Trophoblast cell (in vitro differentiated cells and primary cell): ENCODE data around the gene BNC2.
A peak's percentile ranks its signal among the peaks of the same experiment; 100 is the strongest.

Source experiments
- DNase-seq, 2 donors: peaks; one replicate each; pipeline ENCODE4 v3.0.0-alpha.2; 2016
- H2AFZ ChIP-seq: 2 replicates; pipeline ENCODE4 v1.6.1; 2013; ENCODE audit warnings: low read length, moderate library complexity, mild to moderate bottlenecking; ENCODE audit not compliant: insufficient read depth, poor library complexity
- H2AK5ac ChIP-seq: 2 replicates; pipeline ENCODE4 v1.6.1; 2013; ENCODE audit warnings: mild to moderate bottlenecking, low read length
- H2BK120ac ChIP-seq: 2 replicates; pipeline ENCODE4 v1.6.1; 2013; ENCODE audit warnings: low read length, mild to moderate bottlenecking, moderate library complexity; ENCODE audit not compliant: insufficient read depth, poor library complexity
- H2BK12ac ChIP-seq: 2 replicates; pipeline ENCODE4 v1.6.1; 2013; ENCODE audit warnings: mild to moderate bottlenecking, low read length, moderate library complexity
- H2BK5ac ChIP-seq: 2 replicates; pipeline ENCODE4 v1.6.1; 2013; ENCODE audit warnings: low read length, low read depth, moderate library complexity, mild to moderate bottlenecking; ENCODE audit not compliant: poor library complexity
- H3K14ac ChIP-seq: 2 replicates; pipeline ENCODE4 v1.6.1; 2013; ENCODE audit warnings: mild to moderate bottlenecking, low read length
- H3K18ac ChIP-seq: 2 replicates; pipeline ENCODE4 v1.6.1; 2013; ENCODE audit warnings: mild to moderate bottlenecking, low read length
- H3K23ac ChIP-seq: 2 replicates; pipeline ENCODE4 v1.6.1; 2013; ENCODE audit warnings: low read length
- H3K27ac ChIP-seq: 2 replicates; pipeline ENCODE4 v1.5.1; 2013; ENCODE audit warnings: low read depth, mild to moderate bottlenecking, inconsistent platforms, low read length, moderate library complexity
- H3K27me3 ChIP-seq: 2 replicates; pipeline ENCODE4 v1.6.1; 2013; ENCODE audit warnings: inconsistent platforms, mild to moderate bottlenecking, low read length, moderate library complexity; ENCODE audit not compliant: insufficient read depth
- H3K36me3 ChIP-seq, 2 experiments: 1 replicate in 1 of 2; 2 replicates in 1 of 2; pipeline ENCODE4 v1.6.1; 2013; ENCODE audit warnings: low read length in 2 of 2, mild to moderate bottlenecking in 2 of 2, moderate library complexity in 1 of 2; ENCODE audit not compliant: insufficient read depth in 2 of 2, control insufficient read depth in 1 of 2
- H3K4ac ChIP-seq: 2 replicates; pipeline ENCODE4 v1.6.1; 2013; ENCODE audit warnings: low read depth, mild to moderate bottlenecking, low read length, moderate library complexity
- H3K4me1 ChIP-seq, 2 experiments: 1 replicate in 1 of 2; 2 replicates in 1 of 2; pipeline ENCODE4 v1.6.1; 2013; ENCODE audit warnings: low read length in 2 of 2, mild to moderate bottlenecking in 2 of 2, moderate library complexity in 1 of 2; ENCODE audit not compliant: insufficient read depth in 2 of 2, control insufficient read depth in 1 of 2
- H3K4me2 ChIP-seq: 2 replicates; pipeline ENCODE4 v1.6.1; 2013; ENCODE audit warnings: inconsistent platforms, mild to moderate bottlenecking, low read length, moderate library complexity
- H3K4me3 ChIP-seq: 2 replicates; pipeline ENCODE4 v1.5.1; 2013; ENCODE audit warnings: mild to moderate bottlenecking, low read depth, low read length, inconsistent platforms
- H3K79me1 ChIP-seq: one replicate; pipeline ENCODE4 v1.6.1; 2013; ENCODE audit warnings: low read length
- H3K79me2 ChIP-seq: 2 replicates; pipeline ENCODE4 v1.6.1; 2013; ENCODE audit warnings: low read length, mild to moderate bottlenecking; ENCODE audit not compliant: control insufficient read depth, insufficient read depth, poor library complexity
- H3K9ac ChIP-seq: 2 replicates; pipeline ENCODE4 v1.6.1; 2013; ENCODE audit warnings: mild to moderate bottlenecking, low read length
- H3K9me3 ChIP-seq: 2 replicates; pipeline ENCODE4 v1.6.1; 2013; ENCODE audit warnings: low read depth, mild to moderate bottlenecking, control low read depth, inconsistent platforms, low read length; ENCODE audit not compliant: insufficient read depth
- H4K12ac ChIP-seq: 2 replicates; pipeline ENCODE4 v1.6.1; 2013; ENCODE audit warnings: low read depth, mild to moderate bottlenecking, low read length, moderate library complexity
- H4K8ac ChIP-seq: 2 replicates; pipeline ENCODE4 v1.6.1; 2013; ENCODE audit warnings: low read depth, mild to moderate bottlenecking, low read length, moderate library complexity
- H4K91ac ChIP-seq: one replicate; pipeline ENCODE4 v1.6.1; 2013; ENCODE audit warnings: low read depth, mild to moderate bottlenecking, low read length, moderate library complexity
- WGBS: extraction: QIAGEN DNeasy Blood & Tissue Kit; methylation state at CpG from one replicate; pipeline ENCODE4 v1.1.7; 2013; ENCODE audit warnings: missing lambda C conversion rate; ENCODE audit not compliant: insufficient read length, insufficient coverage; ENCODE audit errors: extremely low coverage; 5-methylcytosine and 5-hydroxymethylcytosine counted together

Gene BNC2

DNA sequence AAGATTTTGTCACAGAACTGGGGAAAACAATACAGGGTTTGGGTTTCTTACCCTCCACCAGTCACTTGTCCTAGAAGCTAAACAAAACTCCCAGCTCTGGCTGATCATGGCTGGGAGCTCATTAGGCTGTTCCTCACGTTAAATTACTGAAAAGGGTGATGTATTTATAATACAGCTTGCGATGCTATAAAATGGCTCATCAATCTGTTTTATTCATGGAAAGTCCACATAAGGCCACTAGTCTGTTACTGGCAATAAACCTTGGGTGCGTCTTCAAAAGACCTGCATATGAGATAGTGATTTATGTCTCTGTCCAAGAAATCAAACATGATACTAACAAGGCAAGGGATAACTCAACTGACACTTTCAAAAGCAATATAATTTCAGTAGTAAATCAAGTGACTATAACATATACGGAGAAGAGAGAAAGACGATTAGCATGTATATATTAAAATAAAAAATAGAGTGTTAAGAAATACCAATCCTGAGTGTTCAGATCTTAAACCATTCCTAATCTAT, 219.0 kb downstream of the BNC2 start:
- DNase-seq = no peak
- WGBS = no CpG with 5 or more reads among the region's 5 CpGs
- no peak overlapping the region for H3K4me3 ChIP-seq

DNA sequence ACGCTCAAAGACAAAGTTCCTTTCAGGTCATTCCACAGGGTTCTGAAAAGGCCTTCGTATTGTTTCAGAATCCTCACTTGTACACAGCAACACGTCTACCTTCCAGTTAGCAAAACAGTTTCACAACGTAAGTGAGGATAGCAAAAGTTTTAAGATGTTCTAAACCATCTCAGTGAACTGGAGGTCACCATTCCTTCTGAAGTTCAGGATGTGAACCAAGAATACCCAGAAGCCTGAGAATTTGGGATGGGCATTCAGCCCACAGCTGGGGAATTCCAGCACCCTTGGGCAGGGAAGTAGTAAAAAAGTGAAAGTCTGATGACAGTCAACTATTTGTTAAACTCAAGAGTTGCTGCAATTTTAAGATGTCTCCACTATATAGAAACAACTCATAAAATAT, 224.5 kb downstream of the BNC2 start:
- no peak overlapping the region for H3K23ac ChIP-seq
- H3K4me3 ChIP-seq = no peak overlapping the region
- H3K36me3 ChIP-seq = no peaks in the 10 kb centered on the region
- H3K4me2 ChIP-seq = no peak overlapping the region
- H3K9me3 ChIP-seq = no peaks in the 10 kb centered on the region
- WGBS = no CpG with 5 or more reads among the region's 4 CpGs
- no peak overlapping the region for H4K8ac ChIP-seq
- no peak overlapping the region for H3K4ac ChIP-seq
- H3K18ac ChIP-seq = no peak overlapping the region
- H3K9ac ChIP-seq = no peak overlapping the region
- no peaks in the 10 kb centered on the region for H3K79me2 ChIP-seq
- no peaks in the 10 kb centered on the region for H3K27me3 ChIP-seq
- H2BK120ac ChIP-seq = no peak overlapping the region
- H4K12ac ChIP-seq = no peak overlapping the region
- H3K27ac ChIP-seq = no peak overlapping the region
- no peak overlapping the region for H2BK12ac ChIP-seq
- peak; percentile 3 to 37 for DNase-seq
- H3K79me1 ChIP-seq = peaks cover 2% of the 10 kb centered on the region
- H2AFZ ChIP-seq = no peak overlapping the region
- peaks cover 2 to 3% of the 10 kb centered on the region in 2 experiments for H3K4me1 ChIP-seq
- H3K14ac ChIP-seq = no peak overlapping the region
- H2BK5ac ChIP-seq = no peak overlapping the region
- H4K91ac ChIP-seq = no peak overlapping the region
- no peak overlapping the region for H2AK5ac ChIP-seq

More for the DNA sequence above, 219.0 kb downstream of the BNC2 start:
- H3K23ac ChIP-seq = no peak overlapping the region
- H2AFZ ChIP-seq = no peak overlapping the region
- no peaks in the 10 kb centered on the region for H3K79me2 ChIP-seq
- no peak overlapping the region for H3K18ac ChIP-seq
- no peak overlapping the region for H3K27ac ChIP-seq
- H2BK120ac ChIP-seq = no peak overlapping the region
- no peaks in the 10 kb centered on the region for H3K9me3 ChIP-seq
- no peak overlapping the region for H2BK5ac ChIP-seq
- peaks cover 13% of the 10 kb centered on the region for H3K79me1 ChIP-seq
- peaks cover 9 to 12% of the 10 kb centered on the region in 2 experiments for H3K4me1 ChIP-seq
- no peak overlapping the region for H2AK5ac ChIP-seq
- H3K36me3 ChIP-seq = no peaks in the 10 kb centered on the region
- no peak overlapping the region for H3K9ac ChIP-seq
- no peak overlapping the region for H3K4me2 ChIP-seq
- no peak overlapping the region for H2BK12ac ChIP-seq
- no peak overlapping the region for H3K14ac ChIP-seq
- no peak overlapping the region for H4K91ac ChIP-seq
- H4K8ac ChIP-seq = no peak overlapping the region
- H3K4ac ChIP-seq = no peak overlapping the region
- H3K27me3 ChIP-seq = no peaks in the 10 kb centered on the region
- H4K12ac ChIP-seq = no peak overlapping the region

DNA sequence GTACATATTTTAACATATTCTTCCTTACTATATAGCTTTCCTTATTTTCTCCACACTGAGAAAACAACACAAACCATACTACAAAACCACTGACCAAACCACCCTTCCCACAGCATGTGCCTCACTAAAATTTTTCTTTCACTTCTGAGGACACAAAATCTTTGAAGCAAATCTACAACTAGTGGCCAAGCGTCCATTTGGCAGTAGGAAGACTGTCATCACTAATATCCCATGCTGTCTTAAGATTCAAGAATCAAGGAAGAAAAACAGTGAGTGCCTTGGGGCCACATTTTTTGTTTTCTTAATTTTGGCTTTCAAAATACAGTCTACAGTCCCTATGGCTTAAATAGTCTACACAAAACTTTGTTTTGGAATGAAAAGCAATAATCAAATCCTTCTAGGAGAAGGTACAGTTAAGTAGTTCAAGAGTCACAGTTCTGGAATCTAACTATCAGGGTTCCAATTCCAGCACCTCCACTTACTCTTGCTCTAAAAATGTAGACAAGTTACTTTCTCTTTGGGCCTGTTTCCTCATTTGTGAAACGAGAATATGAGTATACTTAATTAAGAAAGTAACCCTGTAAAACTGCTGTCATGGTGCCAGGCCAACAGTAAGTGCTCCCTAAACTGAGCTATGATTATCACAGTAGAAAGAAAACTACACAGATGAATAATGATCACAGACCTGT, 227.9 kb downstream of the BNC2 start:
- H3K79me1 ChIP-seq = peaks cover 2% of the 10 kb centered on the region
- no peak overlapping the region for H3K14ac ChIP-seq
- no peak overlapping the region for H4K8ac ChIP-seq

DNA sequence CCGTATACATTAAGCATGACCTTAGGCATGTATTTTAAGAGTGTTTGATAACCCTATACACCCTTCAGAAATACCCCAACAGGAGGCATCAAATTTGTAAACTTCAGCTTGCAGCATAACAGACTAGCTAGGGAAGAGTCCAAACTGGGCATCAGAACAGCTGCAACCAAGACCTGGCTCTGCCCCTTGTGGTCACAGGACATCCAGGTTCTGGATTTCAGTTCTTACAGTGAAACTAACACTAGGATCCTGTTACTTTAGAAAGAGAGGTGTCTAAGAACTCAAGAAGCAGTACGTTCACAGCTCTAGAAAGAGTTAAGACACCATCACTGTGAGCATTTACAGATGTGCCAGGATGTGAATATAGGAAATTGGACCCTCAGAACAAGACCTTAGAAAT, 229.8 kb downstream of the BNC2 start:
- H3K79me2 ChIP-seq = no peaks in the 10 kb centered on the region
- peaks cover 0 to 2% of the 10 kb centered on the region in 2 experiments for H3K4me1 ChIP-seq
- H4K91ac ChIP-seq = no peak overlapping the region
- no peaks in the 10 kb centered on the region for H3K79me1 ChIP-seq
- no peak overlapping the region for H3K23ac ChIP-seq
- no peak overlapping the region for H3K4ac ChIP-seq
- no peak overlapping the region for H2BK5ac ChIP-seq
- no peak overlapping the region for H3K4me3 ChIP-seq
- no peak overlapping the region for H3K14ac ChIP-seq
- no peak overlapping the region for H3K9ac ChIP-seq
- H2BK120ac ChIP-seq = no peak overlapping the region
- no peak overlapping the region for H4K12ac ChIP-seq
- WGBS = no CpG with 5 or more reads among the region's 2 CpGs
- DNase-seq = no peak
- H3K18ac ChIP-seq = no peak overlapping the region
- H3K27ac ChIP-seq = no peak overlapping the region
- H4K8ac ChIP-seq = no peak overlapping the region
- H3K4me2 ChIP-seq = no peak overlapping the region
- no peaks in the 10 kb centered on the region for H3K27me3 ChIP-seq
- no peak overlapping the region for H2AFZ ChIP-seq
- H3K9me3 ChIP-seq = no peaks in the 10 kb centered on the region
- H2AK5ac ChIP-seq = no peak overlapping the region
- H3K36me3 ChIP-seq = no peaks in the 10 kb centered on the region
- H2BK12ac ChIP-seq = no peak overlapping the region

More for the DNA sequence above, 227.9 kb downstream of the BNC2 start:
- no peak for DNase-seq
- no peak overlapping the region for H2AFZ ChIP-seq
- H3K27me3 ChIP-seq = no peaks in the 10 kb centered on the region
- no peak overlapping the region for H2BK12ac ChIP-seq
- no peak overlapping the region for H3K27ac ChIP-seq
- no peak overlapping the region for H3K9ac ChIP-seq
- H3K4me1 ChIP-seq = peaks cover 2 to 3% of the 10 kb centered on the region in 2 experiments
- H2BK5ac ChIP-seq = no peak overlapping the region
- no peaks in the 10 kb centered on the region for H3K79me2 ChIP-seq
- no peak overlapping the region for H2AK5ac ChIP-seq
- H3K18ac ChIP-seq = no peak overlapping the region
- H3K23ac ChIP-seq = no peak overlapping the region
- H3K4me2 ChIP-seq = no peak overlapping the region
- H3K4ac ChIP-seq = no peak overlapping the region
- H2BK120ac ChIP-seq = no peak overlapping the region
- H3K4me3 ChIP-seq = no peak overlapping the region
- no peak overlapping the region for H4K91ac ChIP-seq
- no peaks in the 10 kb centered on the region for H3K9me3 ChIP-seq
- H4K12ac ChIP-seq = no peak overlapping the region
- H3K36me3 ChIP-seq = no peaks in the 10 kb centered on the region
- no CpG with 5 or more reads among the region's 2 CpGs for WGBS
